Mucosa of descending colon (tissue), 3 donors: ENCODE data around the gene RHPN2. TPM values are rescaled to one million over a fixed set of nuclear protein-coding genes. Genes with fewer than 3 reads are reported as not detected.
"Not testable (repeated sequence)": the region's sequence is repeated elsewhere in the genome, so short reads cannot be mapped to it uniquely, and the experiment has no call there.

ENCODE experiments used
- ATAC-seq: fragments of 200-7000 bp; cut with Tn5 transposase; one replicate; pipeline ENCODE4 v1.9.1; 2020; ENCODE audit warnings: mild to moderate bottlenecking, moderate library complexity
- DNase-seq, 3 donors: peaks; one replicate each; pipeline ENCODE4 v3.0.0-alpha.2; 2020
- H3K36me3 ChIP-seq: fragments of 200-600 bp; one replicate; pipeline ENCODE4 v1.8.0; 2021; ENCODE audit warnings: low read depth, mild to moderate bottlenecking
- H3K4me1 ChIP-seq: fragments of 200-600 bp; one replicate; pipeline ENCODE4 v1.8.0; 2021; ENCODE audit warnings: low read depth, mild to moderate bottlenecking
- H3K4me3 ChIP-seq: fragments of 200-600 bp; one replicate; pipeline ENCODE4 v1.8.0; 2021; ENCODE audit warnings: mild to moderate bottlenecking
- H3K9me3 ChIP-seq: fragments of 200-600 bp; one replicate; pipeline ENCODE4 v1.8.0; 2021; ENCODE audit warnings: mild to moderate bottlenecking
- CTCF ChIP-seq: fragments of 200-600 bp; IDR thresholded peaks from one replicate; pipeline ENCODE4 v1.8.0; 2022; ENCODE audit warnings: antibody characterized with exemption, mild to moderate bottlenecking
- intact Hi-C, 2 donors: fragments of 100-400 bp; cut with DNase I in 1 of 2; cut with micrococcal nuclease in 1 of 2; formaldehyde crosslinking; loops; one replicate each; pipeline versions ENCODE4 v1.11.0 to v1.11.1; 2022; cut with DNase I, micrococcal nuclease
- total RNA-seq, 3 donors: library from RNA; stranded (reverse); fragmentation: NEBNext Ultra II Directional in 2 of 3; extraction: Animal tissue kit (Norgen Biotek cat#: 25700) in 2 of 3; gene quantifications; one replicate each; pipeline versions ENCODE4 v1.2.1 to v1.2.4, GENCODE V29; 2021 to 2023
- donor health status: DM: no; HTN: no; CAD: no; lungs with moderate emphysema.
- donor health status: DM: no; HTN: no; CAD: no.
- donor health status: DM: no; HTN: yes; CAD: no.

RHPN2 gene
- total RNA-seq, 3 donors from 2014 or later, result 37.3 to 72.7 (median 68.3) TPM

GRCh38 chr19:33035461-33035860, 29.2 kb downstream of the RHPN2 start:
- intact Hi-C loops, result no loop called here
- DNase-seq, result peak in 1 of 3 donors; percentile 9
- Histone ChIP-seq H3K4me3 (no peak overlapping the region), H3K36me3 (no peaks in the 10 kb centered on the region), H3K4me1 (peaks cover 20% of the 10 kb centered on the region), H3K9me3 (no peaks in the 10 kb centered on the region)
- no peak for TF ChIP-seq CTCF
- ATAC-seq, result no peak

DNA sequence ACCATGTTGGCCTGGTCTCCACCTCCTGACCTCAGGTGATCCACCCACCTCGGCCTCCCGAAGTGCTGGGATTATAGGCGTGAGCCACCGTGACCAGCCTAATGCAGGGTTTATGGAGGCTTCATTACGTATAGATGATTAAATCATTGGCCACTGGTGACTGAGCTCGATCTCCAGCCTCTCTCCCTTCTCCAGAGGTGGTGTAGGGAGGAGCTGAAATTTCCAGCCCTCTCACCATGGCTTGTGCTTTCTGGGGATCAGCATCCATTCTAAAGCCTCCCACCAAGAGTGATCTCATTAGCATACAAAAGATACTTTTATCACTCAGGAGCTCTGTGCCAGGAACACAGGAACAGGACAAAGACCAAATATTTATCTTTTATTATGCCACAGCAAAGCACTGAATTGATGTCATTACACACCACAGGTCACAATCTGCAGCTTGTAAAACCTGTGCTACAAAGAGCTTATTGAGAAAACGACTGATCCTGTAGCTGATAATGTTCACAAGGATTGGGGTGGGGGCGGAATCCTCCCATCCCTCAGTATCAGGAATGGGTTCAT, 32.4 kb downstream of the RHPN2 start:
- Histone ChIP-seq H3K4me3 (no peak overlapping the region), H3K36me3 (no peaks in the 10 kb centered on the region), H3K4me1 (peaks cover 17% of the 10 kb centered on the region), H3K9me3 (peaks cover 4% of the 10 kb centered on the region)
- intact Hi-C loops, result no loop called here
- TF ChIP-seq CTCF, result no peak
- peak; percentile 61 to 72 (median 61) for DNase-seq
- ATAC-seq, result peak; percentile 89

DNA sequence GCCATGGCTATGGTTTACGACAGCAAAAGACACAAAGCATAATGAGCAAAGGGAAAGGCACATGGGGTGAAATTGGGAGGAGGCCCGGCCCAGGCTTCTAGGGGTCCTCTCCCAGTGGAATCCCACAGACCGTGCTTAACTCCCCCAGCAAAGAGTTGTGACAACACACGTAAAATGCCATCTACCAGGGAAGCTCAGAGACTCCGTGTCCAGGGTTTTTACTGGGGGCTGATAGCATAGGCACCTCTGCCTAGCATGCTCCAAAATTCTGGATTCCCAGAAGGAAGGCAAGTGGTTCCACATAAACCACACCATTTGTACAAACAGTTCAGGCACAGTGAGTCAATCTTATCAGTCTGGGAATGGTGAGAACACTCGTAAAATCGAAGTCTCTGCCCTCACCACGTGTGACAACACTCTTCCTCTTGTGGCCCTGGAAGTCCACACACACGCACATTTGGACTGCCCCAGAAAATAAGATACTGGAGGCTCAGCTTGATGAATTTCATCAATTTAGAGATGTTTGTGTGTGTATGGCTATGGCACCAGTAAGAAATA, 34.9 kb downstream of the RHPN2 start:
- H3K9me3 ChIP-seq, result peaks cover 4% of the 10 kb centered on the region
- peaks cover 21% of the 10 kb centered on the region for H3K4me1 ChIP-seq
- DNase-seq (peak in 1 of 3 donors; percentile 16), ATAC-seq (peak; percentile 51)
- no peak overlapping the region for H3K4me3 ChIP-seq
- H3K36me3 ChIP-seq, result no peaks in the 10 kb centered on the region
- intact Hi-C loops, result no loop called here
- no peak for TF ChIP-seq CTCF

- peak; percentile 4 for ATAC-seq
These were observed 38.1 kb downstream of the RHPN2 start for GRCh38 chr19:33026602-33027001.

DNA sequence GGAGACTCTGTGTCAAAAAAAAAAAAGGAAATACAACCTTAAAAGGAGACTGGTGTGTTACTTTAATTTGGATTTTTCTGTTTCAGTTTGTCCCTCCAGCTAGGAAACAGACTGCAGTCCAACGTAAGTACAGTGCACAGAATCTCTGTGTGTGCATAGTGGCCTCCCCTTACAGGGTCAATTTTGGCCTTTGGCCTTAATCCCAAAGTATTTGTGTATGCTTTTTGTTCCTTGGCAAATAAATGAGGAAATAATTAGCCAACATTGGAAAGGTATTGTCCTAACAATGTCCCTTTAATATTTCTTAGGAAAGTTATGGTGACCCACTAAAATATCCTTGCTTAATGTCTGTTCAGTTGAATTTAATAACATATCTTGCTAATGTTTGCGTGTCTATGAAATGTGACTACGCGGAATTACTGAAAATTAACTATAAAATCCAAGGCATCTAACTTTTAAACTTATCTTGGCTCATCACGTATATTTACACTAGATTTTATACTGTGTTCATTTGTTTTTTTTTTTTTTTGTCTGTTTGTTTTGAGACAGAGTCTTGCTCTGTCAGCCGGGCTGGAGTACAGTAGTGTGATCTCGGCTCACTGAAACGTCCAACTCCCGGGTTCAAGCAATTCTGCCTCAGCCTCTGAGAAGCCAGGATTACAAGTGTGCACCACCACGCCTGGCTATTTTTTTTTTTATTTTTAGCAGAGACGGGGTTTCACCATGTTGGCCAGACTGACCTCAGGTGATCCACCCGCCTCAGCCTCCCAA, 39.0 kb downstream of the RHPN2 start:
- H3K9me3 ChIP-seq, H3K4me1 ChIP-seq, H3K36me3 ChIP-seq, intact Hi-C loops, ATAC-seq, DNase-seq, H3K4me3 ChIP-seq: not testable (repeated sequence)

More at GRCh38 chr19:33026602-33027001, 38.1 kb downstream of the RHPN2 start:
- H3K36me3 ChIP-seq, H3K9me3 ChIP-seq, DNase-seq, H3K4me3 ChIP-seq, H3K4me1 ChIP-seq, intact Hi-C loops: not testable (repeated sequence)

GRCh38 chr19:33024398-33024797, 40.3 kb downstream of the RHPN2 start:
- intact Hi-C loops, result no loop called here
- TF ChIP-seq CTCF, result no peak
- ATAC-seq (no peak), DNase-seq (no peak)
- Histone ChIP-seq H3K9me3 (no peaks in the 10 kb centered on the region), H3K4me3 (no peak overlapping the region), H3K36me3 (no peaks in the 10 kb centered on the region), H3K4me1 (peaks cover 4% of the 10 kb centered on the region)
